K562 (cell line): ENCODE results near the gene EIF5. TPM values are rescaled to one million over a fixed set of nuclear protein-coding genes. Genes with fewer than 3 reads are reported as not detected.

Experiments
- ASH1L ChIP-seq: fragments of 450-650 bp; IDR thresholded peaks from 2 replicates; pipeline ENCODE4 v1.6.1; 2018; ENCODE audit warnings: borderline replicate concordance, mild to moderate bottlenecking, low read depth; ENCODE audit not compliant: partially characterized antibody
- MTF1 ChIP-seq: fragments of 250-450 bp; sonication (Bioruptor Pico); IDR thresholded peaks from 2 replicates; pipeline ENCODE4 v1.9.0; 2021; ENCODE audit warnings: moderate library complexity, mild to moderate bottlenecking, inconsistent platforms, borderline replicate concordance
- SIX5 ChIP-seq, 2 experiments: IDR thresholded peaks; 2 replicates each; pipeline ENCODE4 v1.6.1; 2011; ENCODE audit warnings: low read length in 2 of 2, borderline replicate concordance in 1 of 2, low read depth in 1 of 2, mild to moderate bottlenecking in 1 of 2, moderate library complexity in 1 of 2; ENCODE audit not compliant: insufficient read depth in 1 of 2
- SMAD2 ChIP-seq: fragments of 150-350 bp; IDR thresholded peaks from 2 replicates; pipeline ENCODE4 v1.6.1; 2014; ENCODE audit warnings: low read depth, mild to moderate bottlenecking, low read length
- ZFPM2 ChIP-seq: fragments of 250-450 bp; sonication (Bioruptor Pico); IDR thresholded peaks from 2 replicates; pipeline ENCODE4 v1.5.1; 2022; ENCODE audit warnings: mild to moderate bottlenecking
- polyA plus RNA-seq, 8 experiments: library from polyadenylated mRNA; depleted of rRNA in 4 of 8; stranded (reverse) in 5 of 8; unstranded in 3 of 8; fragments of >200 nt; fragmentation: Nextera tagmentation in 2 of 8; fragmentation: Illumina TruSeq in 1 of 8; extraction: Ambion mirVana in 2 of 8; extraction: Trizol in 1 of 8; gene quantifications; 2 replicates each; pipeline versions ENCODE4 v1.2.1 to v1.2.3, GENCODE V29; 2011 to 2014; ENCODE audit warnings: inconsistent platforms in 1 of 8, missing spikeins in 1 of 8
- total RNA-seq, 7 experiments: library from RNA; depleted of rRNA in 6 of 7; stranded (reverse); fragments of >200 nt in 6 of 7; fragmentation: Illumina TruSeq in 2 of 7; extraction: Trizol in 2 of 7; gene quantifications; 2 replicates each; pipeline versions ENCODE4 v1.2.1 to v1.2.3, GENCODE V29; 2011 to 2021; ENCODE audit warnings: low replicate concordance in 1 of 7
- TF ChIP-seq, protein P1 (sequence below): fragments of 250-450 bp; sonication (Bioruptor Pico); IDR thresholded peaks from 2 replicates; pipeline ENCODE4 v1.5.0; 2021; ENCODE audit warnings: mild to moderate bottlenecking, moderate library complexity
- TF ChIP-seq, protein P2 (sequence below): fragments of 450-650 bp; IDR thresholded peaks from 2 replicates; pipeline ENCODE4 v1.6.1; 2016; ENCODE audit warnings: borderline replicate concordance
- TF ChIP-seq, protein P3 (sequence below): sonication (generic); formaldehyde crosslinking; IDR thresholded peaks from 2 replicates; pipeline ENCODE4 v1.8.0; 2023; ENCODE audit warnings: mild to moderate bottlenecking, missing genetic modification reagents
- TF ChIP-seq, protein P4 (sequence below): fragments of 200-800 bp; sonication (Bioruptor generic); IDR thresholded peaks from 2 replicates; pipeline ENCODE4 v1.6.1; 2017; ENCODE audit warnings: missing genetic modification characterization, missing compliant biosample characterization
- TF ChIP-seq, protein P5 (sequence below): fragments of 250-450 bp; sonication (Bioruptor Pico); IDR thresholded peaks from 2 replicates; pipeline ENCODE4 v1.5.0; 2022; ENCODE audit warnings: mild to moderate bottlenecking

EIF5 gene
- total and polyA plus RNA-seq, 9 of the 15 experiments (the other 6 are each of a cell fraction or from before 2014, with no cell fraction given): 92.7 to 442 (median 190) TPM

DNA sequence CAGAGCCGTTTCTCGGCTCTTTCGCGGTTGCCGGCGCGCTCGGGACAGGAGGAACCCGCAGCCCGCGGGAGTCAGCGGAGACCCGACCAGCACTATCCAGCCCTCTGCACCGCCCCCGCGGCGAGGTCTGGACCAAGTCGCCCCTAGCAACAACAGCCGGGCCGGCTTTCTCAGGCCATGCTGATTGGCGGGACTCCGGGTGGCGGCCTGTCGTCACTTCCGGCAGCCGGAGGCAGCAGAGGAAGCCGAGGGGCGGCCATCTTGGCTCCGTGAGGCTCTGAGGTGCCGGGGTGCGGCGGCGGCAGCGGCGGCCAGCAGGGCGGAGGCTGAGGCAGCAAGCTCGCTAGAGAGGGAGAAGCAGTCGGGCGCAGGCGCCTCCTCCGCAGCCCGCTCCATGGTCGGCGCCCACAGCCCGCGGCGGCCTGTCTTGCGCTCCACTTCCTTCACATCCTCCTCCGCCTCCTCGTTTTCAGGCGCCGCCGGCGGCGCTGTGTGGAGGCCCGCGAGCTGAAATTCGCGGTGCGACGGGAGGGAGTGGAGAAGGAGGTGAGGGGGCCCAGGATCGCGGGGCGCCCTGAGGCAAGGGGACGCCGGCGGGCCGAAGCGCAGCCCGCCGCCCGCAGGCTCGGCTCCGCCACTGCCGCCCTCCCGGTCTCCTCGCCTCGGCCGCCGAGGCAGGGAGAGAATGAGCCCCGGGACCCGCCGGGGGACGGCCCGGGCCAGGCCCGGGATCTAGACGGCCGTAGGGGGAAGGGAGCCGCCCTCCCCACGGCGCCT, 51.3 kb downstream of the EIF5 start, which contains the start of gene MARK3 (continued):
- TF ChIP-seq SIX5 (IDR thresholded peaks at IDR 0.05; ENCODE audit: borderline replicate concordance in 1 of 2, insufficient read depth in 1 of 2, low read depth in 1 of 2, low read length in 2 of 2) (no peak), MTF1 (no peak), ASH1L (no peak), ZFPM2 (no peak), SMAD2 (no peak)
- TF ChIP-seq, protein P1, sequence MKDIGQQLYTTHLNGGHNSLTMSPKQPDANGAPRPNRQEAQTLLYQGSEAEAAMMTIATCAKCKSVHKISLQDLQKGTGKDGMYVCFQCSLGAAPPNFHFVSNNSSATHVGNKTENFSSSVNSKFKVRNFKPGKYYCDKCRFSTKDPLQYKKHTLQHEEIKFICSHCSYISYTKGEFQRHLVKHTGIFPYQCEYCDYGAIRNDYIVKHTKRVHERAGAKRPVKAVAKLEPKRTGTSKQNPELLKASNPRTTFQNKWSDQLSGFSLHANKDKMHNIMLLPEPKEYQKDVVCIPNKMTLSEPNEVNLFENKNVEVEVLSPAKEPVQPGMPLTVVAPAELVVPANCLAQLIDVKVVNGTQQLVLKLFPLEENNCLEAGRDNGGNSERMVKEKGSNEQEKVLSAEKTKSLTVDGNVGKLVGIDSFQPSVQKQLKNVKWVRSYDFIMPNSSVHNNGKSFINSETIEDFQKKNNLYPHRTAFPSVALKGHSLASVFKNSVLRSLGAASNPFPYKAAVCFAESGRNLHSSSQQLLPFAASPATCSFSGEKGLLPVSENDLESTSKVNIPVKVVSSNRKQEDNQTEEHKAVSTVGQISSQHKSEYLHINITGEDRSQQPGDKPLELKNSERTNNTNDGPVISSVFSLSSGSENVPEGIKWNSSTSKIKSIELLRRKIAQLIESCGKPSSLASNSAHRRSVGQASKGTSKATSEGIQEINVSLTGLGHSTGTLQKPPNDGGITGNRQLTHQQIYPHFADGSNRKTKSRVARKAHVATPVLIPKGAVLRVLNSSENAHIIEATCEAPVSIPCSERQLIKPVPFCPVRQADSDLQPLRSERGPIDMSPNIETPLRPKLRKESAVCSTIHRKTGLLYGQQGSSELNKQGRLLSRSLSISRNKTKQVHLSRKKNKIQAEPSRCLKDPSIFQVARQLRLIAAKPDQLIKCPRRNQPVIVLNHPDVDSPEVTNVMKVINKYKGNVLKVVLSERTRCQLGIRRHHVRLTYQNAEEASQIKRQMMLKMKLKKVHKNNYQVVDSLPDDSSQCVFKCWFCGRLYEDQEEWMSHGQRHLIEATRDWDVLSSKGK (CRISPR knock-in tag): no peak
- TF ChIP-seq, protein P2, sequence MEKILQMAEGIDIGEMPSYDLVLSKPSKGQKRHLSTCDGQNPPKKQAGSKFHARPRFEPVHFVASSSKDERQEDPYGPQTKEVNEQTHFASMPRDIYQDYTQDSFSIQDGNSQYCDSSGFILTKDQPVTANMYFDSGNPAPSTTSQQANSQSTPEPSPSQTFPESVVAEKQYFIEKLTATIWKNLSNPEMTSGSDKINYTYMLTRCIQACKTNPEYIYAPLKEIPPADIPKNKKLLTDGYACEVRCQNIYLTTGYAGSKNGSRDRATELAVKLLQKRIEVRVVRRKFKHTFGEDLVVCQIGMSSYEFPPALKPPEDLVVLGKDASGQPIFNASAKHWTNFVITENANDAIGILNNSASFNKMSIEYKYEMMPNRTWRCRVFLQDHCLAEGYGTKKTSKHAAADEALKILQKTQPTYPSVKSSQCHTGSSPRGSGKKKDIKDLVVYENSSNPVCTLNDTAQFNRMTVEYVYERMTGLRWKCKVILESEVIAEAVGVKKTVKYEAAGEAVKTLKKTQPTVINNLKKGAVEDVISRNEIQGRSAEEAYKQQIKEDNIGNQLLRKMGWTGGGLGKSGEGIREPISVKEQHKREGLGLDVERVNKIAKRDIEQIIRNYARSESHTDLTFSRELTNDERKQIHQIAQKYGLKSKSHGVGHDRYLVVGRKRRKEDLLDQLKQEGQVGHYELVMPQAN: no peak
- TF ChIP-seq, protein P3, sequence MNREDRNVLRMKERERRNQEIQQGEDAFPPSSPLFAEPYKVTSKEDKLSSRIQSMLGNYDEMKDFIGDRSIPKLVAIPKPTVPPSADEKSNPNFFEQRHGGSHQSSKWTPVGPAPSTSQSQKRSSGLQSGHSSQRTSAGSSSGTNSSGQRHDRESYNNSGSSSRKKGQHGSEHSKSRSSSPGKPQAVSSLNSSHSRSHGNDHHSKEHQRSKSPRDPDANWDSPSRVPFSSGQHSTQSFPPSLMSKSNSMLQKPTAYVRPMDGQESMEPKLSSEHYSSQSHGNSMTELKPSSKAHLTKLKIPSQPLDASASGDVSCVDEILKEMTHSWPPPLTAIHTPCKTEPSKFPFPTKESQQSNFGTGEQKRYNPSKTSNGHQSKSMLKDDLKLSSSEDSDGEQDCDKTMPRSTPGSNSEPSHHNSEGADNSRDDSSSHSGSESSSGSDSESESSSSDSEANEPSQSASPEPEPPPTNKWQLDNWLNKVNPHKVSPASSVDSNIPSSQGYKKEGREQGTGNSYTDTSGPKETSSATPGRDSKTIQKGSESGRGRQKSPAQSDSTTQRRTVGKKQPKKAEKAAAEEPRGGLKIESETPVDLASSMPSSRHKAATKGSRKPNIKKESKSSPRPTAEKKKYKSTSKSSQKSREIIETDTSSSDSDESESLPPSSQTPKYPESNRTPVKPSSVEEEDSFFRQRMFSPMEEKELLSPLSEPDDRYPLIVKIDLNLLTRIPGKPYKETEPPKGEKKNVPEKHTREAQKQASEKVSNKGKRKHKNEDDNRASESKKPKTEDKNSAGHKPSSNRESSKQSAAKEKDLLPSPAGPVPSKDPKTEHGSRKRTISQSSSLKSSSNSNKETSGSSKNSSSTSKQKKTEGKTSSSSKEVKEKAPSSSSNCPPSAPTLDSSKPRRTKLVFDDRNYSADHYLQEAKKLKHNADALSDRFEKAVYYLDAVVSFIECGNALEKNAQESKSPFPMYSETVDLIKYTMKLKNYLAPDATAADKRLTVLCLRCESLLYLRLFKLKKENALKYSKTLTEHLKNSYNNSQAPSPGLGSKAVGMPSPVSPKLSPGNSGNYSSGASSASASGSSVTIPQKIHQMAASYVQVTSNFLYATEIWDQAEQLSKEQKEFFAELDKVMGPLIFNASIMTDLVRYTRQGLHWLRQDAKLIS (CRISPR knock-in tag): no peak
- TF ChIP-seq, protein P4, sequence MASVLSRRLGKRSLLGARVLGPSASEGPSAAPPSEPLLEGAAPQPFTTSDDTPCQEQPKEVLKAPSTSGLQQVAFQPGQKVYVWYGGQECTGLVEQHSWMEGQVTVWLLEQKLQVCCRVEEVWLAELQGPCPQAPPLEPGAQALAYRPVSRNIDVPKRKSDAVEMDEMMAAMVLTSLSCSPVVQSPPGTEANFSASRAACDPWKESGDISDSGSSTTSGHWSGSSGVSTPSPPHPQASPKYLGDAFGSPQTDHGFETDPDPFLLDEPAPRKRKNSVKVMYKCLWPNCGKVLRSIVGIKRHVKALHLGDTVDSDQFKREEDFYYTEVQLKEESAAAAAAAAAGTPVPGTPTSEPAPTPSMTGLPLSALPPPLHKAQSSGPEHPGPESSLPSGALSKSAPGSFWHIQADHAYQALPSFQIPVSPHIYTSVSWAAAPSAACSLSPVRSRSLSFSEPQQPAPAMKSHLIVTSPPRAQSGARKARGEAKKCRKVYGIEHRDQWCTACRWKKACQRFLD (CRISPR knock-in tag): no peak
- TF ChIP-seq, protein P5, sequence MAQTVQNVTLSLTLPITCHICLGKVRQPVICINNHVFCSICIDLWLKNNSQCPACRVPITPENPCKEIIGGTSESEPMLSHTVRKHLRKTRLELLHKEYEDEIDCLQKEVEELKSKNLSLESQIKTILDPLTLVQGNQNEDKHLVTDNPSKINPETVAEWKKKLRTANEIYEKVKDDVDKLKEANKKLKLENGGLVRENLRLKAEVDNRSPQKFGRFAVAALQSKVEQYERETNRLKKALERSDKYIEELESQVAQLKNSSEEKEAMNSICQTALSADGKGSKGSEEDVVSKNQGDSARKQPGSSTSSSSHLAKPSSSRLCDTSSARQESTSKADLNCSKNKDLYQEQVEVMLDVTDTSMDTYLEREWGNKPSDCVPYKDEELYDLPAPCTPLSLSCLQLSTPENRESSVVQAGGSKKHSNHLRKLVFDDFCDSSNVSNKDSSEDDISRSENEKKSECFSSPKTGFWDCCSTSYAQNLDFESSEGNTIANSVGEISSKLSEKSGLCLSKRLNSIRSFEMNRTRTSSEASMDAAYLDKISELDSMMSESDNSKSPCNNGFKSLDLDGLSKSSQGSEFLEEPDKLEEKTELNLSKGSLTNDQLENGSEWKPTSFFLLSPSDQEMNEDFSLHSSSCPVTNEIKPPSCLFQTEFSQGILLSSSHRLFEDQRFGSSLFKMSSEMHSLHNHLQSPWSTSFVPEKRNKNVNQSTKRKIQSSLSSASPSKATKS (CRISPR knock-in tag): no peak
